Uterus (tissue), 4 donors: ENCODE results near the gene MAT2A. TPM values are rescaled to one million over a fixed set of nuclear protein-coding genes. Genes with fewer than 3 reads are reported as not detected.
A peak's percentile ranks its signal among the peaks of the same experiment; 100 is the strongest.

ENCODE experiments used
- DNase-seq, 2 donors: peaks; one replicate each; pipeline ENCODE4 v3.0.0-alpha.2; 2019 to 2020
- H3K27ac ChIP-seq, 2 donors: fragments of 200-600 bp; sonication (generic); 1 replicate in 1 of 2; 2 replicates in 1 of 2; pipeline ENCODE4 v1.5.1; 2016 to 2018
- H3K27me3 ChIP-seq, 2 donors: fragments of 200-600 bp; sonication (generic); one replicate each; pipeline ENCODE4 v1.5.1; 2018 to 2019; ENCODE audit warnings: control low read depth in 1 of 2
- H3K36me3 ChIP-seq, 2 donors: fragments of 200-600 bp; sonication (generic); one replicate each; pipeline ENCODE4 v1.5.1; 2019; ENCODE audit warnings: control low read depth in 1 of 2
- H3K4me1 ChIP-seq, 2 donors: fragments of 200-600 bp; sonication (generic); one replicate each; pipeline ENCODE4 v1.5.1; 2018 to 2019; ENCODE audit warnings: control low read depth in 1 of 2
- H3K4me3 ChIP-seq, 2 donors: fragments of 200-600 bp; sonication (generic); 1 replicate in 1 of 2; 2 replicates in 1 of 2; pipeline ENCODE4 v1.5.1; 2018 to 2019; ENCODE audit warnings: mild to moderate bottlenecking in 1 of 2
- H3K9me3 ChIP-seq, 2 donors: fragments of 200-600 bp; sonication (generic); one replicate each; pipeline ENCODE4 v1.5.1; 2019; ENCODE audit warnings: control low read depth in 1 of 2
- POLR2A ChIP-seq, 2 donors: fragments of 450-650 bp; IDR thresholded peaks; one replicate each; pipeline ENCODE4 v1.6.1; 2016; ENCODE audit warnings: antibody characterized with exemption in 2 of 2, mild to moderate bottlenecking in 1 of 2, moderate library complexity in 1 of 2
- intact Hi-C: fragments of 100-400 bp; cut with DNase I; formaldehyde crosslinking; loops from one replicate; pipeline ENCODE4 v1.15.1; 2023; ENCODE audit warnings: low total_unique reads
- total RNA-seq, 4 donors: library from RNA; depleted of rRNA in 3 of 4; stranded (reverse); fragments of >200 nt in 3 of 4; gene quantifications; one replicate each; pipeline versions ENCODE4 v1.1.0 to v1.2.4, GENCODE V29; 2014 to 2023
- TF ChIP-seq, protein P1 (sequence below), 4 experiments: fragments of 200-600 bp in 2 of 4; fragments of 450-650 bp in 2 of 4; sonication (generic) in 2 of 4; IDR thresholded peaks; one replicate each; pipeline ENCODE4 v1.5.1; 2016 to 2019; ENCODE audit warnings: antibody characterized with exemption in 4 of 4, mild to moderate bottlenecking in 2 of 4, moderate library complexity in 1 of 4
- donor health status: DM: yes; HTN: yes; CAD: no.

Gene MAT2A
- total RNA-seq, 4 donors from 2014 or later: 77.1 to 249 (median 108) TPM

DNA sequence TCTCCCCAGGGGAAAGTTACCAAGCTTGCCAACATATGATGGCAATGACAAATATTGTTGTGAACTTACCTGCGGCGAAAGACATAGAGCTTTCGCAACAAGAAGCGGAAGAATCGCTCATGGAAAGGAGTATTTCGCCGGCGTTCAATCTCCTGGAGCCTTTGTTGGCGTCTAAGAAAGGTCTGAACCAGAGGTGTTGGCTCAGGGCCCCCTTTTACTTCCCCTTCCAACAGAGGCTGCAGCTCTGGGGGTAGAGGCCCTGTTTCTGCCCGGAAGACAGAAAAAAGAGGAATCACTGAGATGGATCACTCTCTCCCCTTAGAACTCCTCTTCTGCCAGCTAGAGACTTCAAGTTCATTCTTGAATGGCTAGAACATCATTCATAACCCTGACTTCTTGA lies 11.5 kb downstream of the MAT2A start:
- H3K4me1 ChIP-seq: no peaks in the 10 kb centered on the region
- no peak for DNase-seq
- no peaks in the 10 kb centered on the region for H3K27me3 ChIP-seq
- no peak for TF ChIP-seq POLR2A (IDR thresholded peaks at IDR 0.05)
- TF ChIP-seq, protein P1, sequence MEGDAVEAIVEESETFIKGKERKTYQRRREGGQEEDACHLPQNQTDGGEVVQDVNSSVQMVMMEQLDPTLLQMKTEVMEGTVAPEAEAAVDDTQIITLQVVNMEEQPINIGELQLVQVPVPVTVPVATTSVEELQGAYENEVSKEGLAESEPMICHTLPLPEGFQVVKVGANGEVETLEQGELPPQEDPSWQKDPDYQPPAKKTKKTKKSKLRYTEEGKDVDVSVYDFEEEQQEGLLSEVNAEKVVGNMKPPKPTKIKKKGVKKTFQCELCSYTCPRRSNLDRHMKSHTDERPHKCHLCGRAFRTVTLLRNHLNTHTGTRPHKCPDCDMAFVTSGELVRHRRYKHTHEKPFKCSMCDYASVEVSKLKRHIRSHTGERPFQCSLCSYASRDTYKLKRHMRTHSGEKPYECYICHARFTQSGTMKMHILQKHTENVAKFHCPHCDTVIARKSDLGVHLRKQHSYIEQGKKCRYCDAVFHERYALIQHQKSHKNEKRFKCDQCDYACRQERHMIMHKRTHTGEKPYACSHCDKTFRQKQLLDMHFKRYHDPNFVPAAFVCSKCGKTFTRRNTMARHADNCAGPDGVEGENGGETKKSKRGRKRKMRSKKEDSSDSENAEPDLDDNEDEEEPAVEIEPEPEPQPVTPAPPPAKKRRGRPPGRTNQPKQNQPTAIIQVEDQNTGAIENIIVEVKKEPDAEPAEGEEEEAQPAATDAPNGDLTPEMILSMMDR (IDR thresholded peaks at IDR 0.05): no peak
- H3K36me3 ChIP-seq: no peaks in the 10 kb centered on the region
- peak overlapping the region; percentile 15 to 33 for H3K27ac ChIP-seq
- H3K9me3 ChIP-seq: no peaks in the 10 kb centered on the region
- H3K4me3 ChIP-seq: no peak overlapping the region
- intact Hi-C loops: no loop called here

DNA sequence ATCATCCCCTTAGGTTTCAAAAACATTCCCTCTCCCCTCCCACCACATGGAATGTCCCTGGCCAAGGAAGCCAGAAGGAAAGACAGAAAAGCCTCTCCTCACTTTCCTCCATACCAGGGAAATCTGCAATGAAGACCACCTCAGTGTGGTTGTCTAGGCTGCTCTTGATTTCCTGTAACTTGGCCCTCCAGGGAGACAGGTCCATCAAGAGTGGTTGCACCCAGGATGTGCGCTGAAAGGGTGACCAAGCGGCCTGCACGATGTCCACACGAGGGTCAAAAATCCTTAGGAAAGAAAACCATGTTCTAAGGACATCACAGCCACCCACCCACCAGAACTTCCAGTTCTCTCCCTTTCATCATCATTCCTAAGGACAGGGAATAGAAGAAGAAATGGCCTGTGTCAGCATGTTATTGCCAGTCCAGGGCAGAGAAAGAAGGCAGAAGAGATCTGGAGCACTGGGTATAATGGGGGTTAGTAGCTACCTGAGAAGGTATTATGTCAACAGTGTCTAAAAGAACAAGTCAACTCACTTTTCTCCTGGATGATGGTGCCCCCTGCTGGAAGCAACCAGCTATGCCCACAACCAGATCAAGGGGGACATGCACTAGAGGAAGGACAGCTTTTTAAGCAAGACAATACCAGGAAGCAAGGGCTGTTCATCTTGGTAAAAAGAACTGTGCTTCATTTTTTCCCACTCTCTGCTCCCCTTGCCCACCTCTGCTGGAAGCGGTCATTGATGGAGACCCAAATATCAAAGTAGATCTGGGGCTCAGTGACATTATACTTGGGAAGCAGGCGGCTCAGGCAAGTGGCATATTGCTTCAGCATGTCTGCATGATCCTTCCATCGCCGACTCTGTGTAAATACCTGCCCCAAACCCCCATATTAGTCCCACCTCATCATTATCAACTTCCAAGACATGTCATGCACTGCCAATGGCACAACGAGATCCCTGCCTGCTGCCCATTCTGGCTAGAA lies 13.0 kb downstream of the MAT2A start:
- DNase-seq: peak; percentile 82 to 85
- Histone ChIP-seq H3K9me3 (no peaks in the 10 kb centered on the region), H3K27me3 (no peaks in the 10 kb centered on the region), H3K4me1 (no peaks in the 10 kb centered on the region), H3K27ac (peak overlapping the region in 1 of 2 donors; percentile 24), H3K4me3 (no peak overlapping the region), H3K36me3 (no peaks in the 10 kb centered on the region)
- TF ChIP-seq, protein P1 (IDR thresholded peaks at IDR 0.05): peak; percentile 81 to 97 (median 91)
- TF ChIP-seq POLR2A (IDR thresholded peaks at IDR 0.05): peak in 1 of 2 donors; percentile 16
- intact Hi-C loops: loop anchor here (2.0 kb wide), 1 partner anchor 131 kb away; no protein-coding TSS in a partner anchor

DNA sequence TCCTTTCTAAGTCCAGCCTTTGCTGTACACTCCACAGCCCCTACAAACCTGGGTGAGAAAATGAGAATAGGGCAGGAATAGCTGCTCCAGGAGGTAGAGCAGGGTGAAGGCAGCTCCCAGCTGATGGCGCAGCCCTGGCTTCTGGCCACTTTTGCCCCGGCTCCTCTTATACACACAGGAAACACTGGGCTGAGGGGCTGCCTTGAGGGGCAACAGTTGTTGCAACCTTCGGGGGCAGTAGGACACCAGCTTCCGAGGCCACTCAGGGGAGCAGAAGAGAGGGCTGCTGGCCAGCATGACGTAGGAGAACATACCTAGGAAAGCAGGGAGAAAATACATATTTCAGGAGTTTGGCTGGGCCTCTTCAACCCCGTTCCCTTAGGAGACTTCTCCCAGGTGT lies 14.2 kb downstream of the MAT2A start:
- Histone ChIP-seq H3K4me3 (no peak overlapping the region), H3K27me3 (no peaks in the 10 kb centered on the region), H3K4me1 (no peaks in the 10 kb centered on the region), H3K27ac (no peak overlapping the region), H3K9me3 (no peaks in the 10 kb centered on the region), H3K36me3 (no peaks in the 10 kb centered on the region)
- intact Hi-C loops: loop anchor here (2.0 kb wide), 1 partner anchor 132 kb away; no protein-coding TSS in a partner anchor
- no peak for DNase-seq
- TF ChIP-seq, protein P1 (IDR thresholded peaks at IDR 0.05): no peak
- no peak for TF ChIP-seq POLR2A (IDR thresholded peaks at IDR 0.05)

DNA sequence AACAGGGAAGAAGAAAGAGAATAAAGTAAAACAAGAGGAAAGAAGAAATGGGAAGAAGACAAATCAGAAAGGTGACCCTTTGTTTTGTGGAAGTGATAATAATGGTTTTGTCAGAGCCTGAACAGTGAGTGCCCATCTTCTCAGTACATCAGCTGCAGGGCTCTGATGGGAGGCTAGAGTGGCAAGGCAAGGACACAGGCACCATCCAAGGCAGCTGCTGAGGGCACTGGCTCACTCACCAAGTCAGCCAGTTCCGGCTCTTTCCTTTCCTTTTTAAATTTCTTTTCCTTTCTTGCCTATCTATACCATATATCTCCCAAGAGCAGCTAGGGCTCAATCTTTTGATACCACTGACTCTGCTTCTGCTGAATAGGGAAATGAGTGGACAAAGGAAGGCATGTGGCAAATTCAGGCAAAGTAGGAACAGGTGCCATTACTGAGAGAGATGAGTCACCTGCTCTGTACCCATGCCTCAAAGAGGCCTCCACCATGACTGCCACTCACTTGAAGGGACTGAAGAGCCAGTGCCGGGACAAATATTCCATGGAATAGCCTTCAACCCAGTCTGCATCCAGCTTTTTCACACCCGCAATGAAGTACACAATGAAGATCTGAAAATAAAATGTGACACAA lies 16.1 kb downstream of the MAT2A start:
- no peak overlapping the region for H3K4me3 ChIP-seq
- intact Hi-C loops: no loop called here

More for the DNA sequence above, 16.1 kb downstream of the MAT2A start:
- no peak for DNase-seq
- Histone ChIP-seq H3K27me3 (no peaks in the 10 kb centered on the region), H3K9me3 (no peaks in the 10 kb centered on the region), H3K4me1 (peaks cover 4 to 5% of the 10 kb centered on the region in 2 donors), H3K27ac (no peak overlapping the region), H3K36me3 (no peaks in the 10 kb centered on the region)
- TF ChIP-seq, protein P1 (IDR thresholded peaks at IDR 0.05): no peak
- TF ChIP-seq POLR2A (IDR thresholded peaks at IDR 0.05): no peak
